HUES6 (cell line): ENCODE results near the gene KCNJ3.
"Not testable (repeated sequence)": the region's sequence is repeated elsewhere in the genome, so short reads cannot be mapped to it uniquely, and the experiment has no call there.

Experiments
- H3K27ac ChIP-seq: 2 replicates; pipeline ENCODE4 v1.7.0; 2013; ENCODE audit warnings: low read depth, mild to moderate bottlenecking, low read length, inconsistent platforms
- H3K27me3 ChIP-seq: 2 replicates; pipeline ENCODE4 v1.6.1; 2013; ENCODE audit warnings: low read length; ENCODE audit not compliant: control insufficient read depth, insufficient read depth
- H3K36me3 ChIP-seq: 2 replicates; pipeline ENCODE4 v1.6.1; 2013; ENCODE audit warnings: low read length; ENCODE audit not compliant: control insufficient read depth, insufficient read depth
- H3K4me1 ChIP-seq: 2 replicates; pipeline ENCODE4 v1.6.1; 2013; ENCODE audit warnings: low read length; ENCODE audit not compliant: control insufficient read depth, insufficient read depth
- H3K4me3 ChIP-seq: 2 replicates; pipeline ENCODE4 v1.5.1; 2013; ENCODE audit warnings: low read depth, low read length
- H3K9ac ChIP-seq: one replicate; pipeline ENCODE4 v1.6.1; 2013; ENCODE audit warnings: mild to moderate bottlenecking, low read length
- H3K9me3 ChIP-seq: 2 replicates; pipeline ENCODE4 v1.6.1; 2013; ENCODE audit warnings: low read depth, low read length; ENCODE audit not compliant: control insufficient read depth, insufficient read depth

Gene KCNJ3

GRCh38 chr2:154844513-154844912, 146.0 kb downstream of the KCNJ3 start:
- Histone ChIP-seq H3K9me3 (peaks cover 3% of the 10 kb centered on the region; the same call in 1 of the 2 replicates), H3K4me1 (no peaks in the 10 kb centered on the region), H3K36me3 (no peaks in the 10 kb centered on the region; the same call in 1 of the 2 replicates), H3K27me3 (no peaks in the 10 kb centered on the region), H3K9ac (no peak overlapping the region), H3K27ac (no peak overlapping the region), H3K4me3 (no peak overlapping the region)

- peaks cover 3% of the 10 kb centered on the region; the same call in 1 of the 2 replicates for H3K9me3 ChIP-seq
- H3K36me3 ChIP-seq: no peaks in the 10 kb centered on the region; the same call in 1 of the 2 replicates
- H3K27ac ChIP-seq: no peak overlapping the region
- no peaks in the 10 kb centered on the region for H3K4me1 ChIP-seq
- H3K9ac ChIP-seq: no peak overlapping the region
- H3K27me3 ChIP-seq: no peaks in the 10 kb centered on the region
- no peak overlapping the region for H3K4me3 ChIP-seq
Observed at GRCh38 chr2:154846842-154847241, 148.3 kb downstream of the KCNJ3 start.

- Histone ChIP-seq H3K36me3 (no peaks in the 10 kb centered on the region; the same call in 1 of the 2 replicates), H3K9me3 (peaks cover 3% of the 10 kb centered on the region; the same call in 1 of the 2 replicates), H3K4me3 (no peak overlapping the region), H3K9ac (no peak overlapping the region), H3K4me1 (no peaks in the 10 kb centered on the region), H3K27me3 (no peaks in the 10 kb centered on the region), H3K27ac (no peak overlapping the region)
Observed at GRCh38 chr2:154849482-154849881, 151.0 kb downstream of the KCNJ3 start.

- Histone ChIP-seq H3K4me3 (no peak overlapping the region), H3K36me3 (no peaks in the 10 kb centered on the region; the same call in 1 of the 2 replicates), H3K27ac (no peak overlapping the region)
Observed at GRCh38 chr2:154850532-154850931, 152.0 kb downstream of the KCNJ3 start.

GRCh38 chr2:154855138-154855537, 156.6 kb downstream of the KCNJ3 start:
- Histone ChIP-seq H3K27me3 (no peaks in the 10 kb centered on the region), H3K4me3 (no peak overlapping the region), H3K9ac (no peak overlapping the region), H3K27ac (no peak overlapping the region), H3K4me1 (no peaks in the 10 kb centered on the region), H3K9me3 (no peaks in the 10 kb centered on the region), H3K36me3 (no peaks in the 10 kb centered on the region)

More at GRCh38 chr2:154850532-154850931, 152.0 kb downstream of the KCNJ3 start:
- no peaks in the 10 kb centered on the region for H3K27me3 ChIP-seq
- no peaks in the 10 kb centered on the region for H3K4me1 ChIP-seq
- no peak overlapping the region for H3K9ac ChIP-seq
- no peaks in the 10 kb centered on the region for H3K9me3 ChIP-seq

GRCh38 chr2:154867151-154867550, 168.7 kb downstream of the KCNJ3 start:
- H3K4me3 ChIP-seq: peak overlapping the region; percentile 34; the same call in 1 of the 2 replicates
- not testable (repeated sequence) for H3K9me3 ChIP-seq, H3K36me3 ChIP-seq, H3K27me3 ChIP-seq
- peak overlapping the region; percentile 79; the same call in 1 of the 2 replicates for H3K27ac ChIP-seq
- peak overlapping the region; percentile 87 for H3K9ac ChIP-seq
- peaks cover 10% of the 10 kb centered on the region for H3K4me1 ChIP-seq

- no peaks in the 10 kb centered on the region for H3K27me3 ChIP-seq
- peak overlapping the region; percentile 63; the same call in 1 of the 2 replicates for H3K27ac ChIP-seq
- H3K36me3 ChIP-seq: peaks cover 34% of the 10 kb centered on the region; the same call in 1 of the 2 replicates
- no peak overlapping the region for H3K4me3 ChIP-seq
- H3K9me3 ChIP-seq: no peaks in the 10 kb centered on the region
- no peak overlapping the region for H3K9ac ChIP-seq
- H3K4me1 ChIP-seq: peaks cover 9% of the 10 kb centered on the region; the same call in 1 of the 2 replicates
Observed at GRCh38 chr2:154875999-154876398, 177.5 kb downstream of the KCNJ3 start.

- Histone ChIP-seq H3K9me3 (peaks cover 4% of the 10 kb centered on the region; the same call in 1 of the 2 replicates), H3K9ac (no peak overlapping the region), H3K36me3 (peaks cover 16% of the 10 kb centered on the region; the same call in 1 of the 2 replicates)
Observed at GRCh38 chr2:154882725-154883124, 184.2 kb downstream of the KCNJ3 start.

GRCh38 chr2:154886316-154886715, 187.8 kb downstream of the KCNJ3 start:
- Histone ChIP-seq H3K4me3 (no peak overlapping the region), H3K36me3 (peaks cover 16% of the 10 kb centered on the region; the same call in 1 of the 2 replicates), H3K27ac (no peak overlapping the region), H3K4me1 (no peaks in the 10 kb centered on the region), H3K9ac (no peak overlapping the region), H3K9me3 (peaks cover 4% of the 10 kb centered on the region; the same call in 1 of the 2 replicates), H3K27me3 (no peaks in the 10 kb centered on the region)

More at GRCh38 chr2:154882725-154883124, 184.2 kb downstream of the KCNJ3 start:
- no peak overlapping the region for H3K4me3 ChIP-seq
- H3K4me1 ChIP-seq: no peaks in the 10 kb centered on the region
- H3K27me3 ChIP-seq: no peaks in the 10 kb centered on the region
- no peak overlapping the region for H3K27ac ChIP-seq

GRCh38 chr2:154898269-154898668, 199.8 kb downstream of the KCNJ3 start:
- H3K27me3 ChIP-seq: no peaks in the 10 kb centered on the region
- H3K4me3 ChIP-seq: no peak overlapping the region

GRCh38 chr2:154901063-154901462, 202.6 kb downstream of the KCNJ3 start:
- no peaks in the 10 kb centered on the region for H3K27me3 ChIP-seq
- no peaks in the 10 kb centered on the region for H3K4me1 ChIP-seq
- H3K36me3 ChIP-seq: no peaks in the 10 kb centered on the region
- peaks cover 4% of the 10 kb centered on the region; the same call in 1 of the 2 replicates for H3K9me3 ChIP-seq
- H3K27ac ChIP-seq: no peak overlapping the region
- H3K9ac ChIP-seq: no peak overlapping the region
- no peak overlapping the region for H3K4me3 ChIP-seq

More at GRCh38 chr2:154898269-154898668, 199.8 kb downstream of the KCNJ3 start:
- Histone ChIP-seq H3K27ac (no peak overlapping the region), H3K9me3 (no peaks in the 10 kb centered on the region), H3K9ac (no peak overlapping the region), H3K4me1 (no peaks in the 10 kb centered on the region), H3K36me3 (peaks cover 2% of the 10 kb centered on the region; the same call in 1 of the 2 replicates)
